ENCODE results near the gene CST8.

CST8 gene

DNA sequence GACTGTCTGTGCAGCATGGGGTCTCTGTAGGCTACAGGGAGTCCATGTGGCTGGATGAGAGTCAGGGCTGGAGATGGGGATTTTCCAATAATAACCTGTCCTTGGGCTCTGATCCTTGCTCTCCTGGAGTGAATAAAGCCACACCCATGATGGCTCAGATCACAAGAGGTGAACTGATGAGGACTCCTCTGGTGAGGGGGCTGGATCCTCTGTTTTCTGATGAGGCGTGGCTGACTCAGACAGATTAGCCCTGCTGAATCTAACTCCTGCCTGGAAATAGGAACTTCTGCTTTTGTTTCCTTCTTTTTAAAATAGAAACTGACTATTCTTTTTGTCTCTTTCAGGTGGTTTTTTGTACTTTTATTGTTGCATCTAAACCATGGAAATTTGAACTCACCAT, 50.4 kb downstream of the CST8 start:
- DNase-seq (ENCODE audit: low read depth): peak; percentile 74
- TF ChIP-seq CTCF (IDR thresholded peaks at IDR 0.05; ENCODE audit: insufficient read depth, low read depth, low read length, missing control alignments): no peak
- H3K4me3 ChIP-seq (ENCODE audit: low read length): no peak overlapping the region

GRCh38 chr20:23541776-23542175, 50.9 kb downstream of the CST8 start:
- TF ChIP-seq CTCF (IDR thresholded peaks at IDR 0.05; ENCODE audit: insufficient read depth, low read depth, low read length, missing control alignments): no peak
- H3K4me3 ChIP-seq (ENCODE audit: low read length): no peak overlapping the region
- no peak for DNase-seq (ENCODE audit: low read depth)

GRCh38 chr20:23542801-23543200, 51.9 kb downstream of the CST8 start:
- no peak for TF ChIP-seq CTCF (IDR thresholded peaks at IDR 0.05; ENCODE audit: insufficient read depth, low read depth, low read length, missing control alignments)
- DNase-seq (ENCODE audit: low read depth): no peak
- no peak overlapping the region for H3K4me3 ChIP-seq (ENCODE audit: low read length)

DNA sequence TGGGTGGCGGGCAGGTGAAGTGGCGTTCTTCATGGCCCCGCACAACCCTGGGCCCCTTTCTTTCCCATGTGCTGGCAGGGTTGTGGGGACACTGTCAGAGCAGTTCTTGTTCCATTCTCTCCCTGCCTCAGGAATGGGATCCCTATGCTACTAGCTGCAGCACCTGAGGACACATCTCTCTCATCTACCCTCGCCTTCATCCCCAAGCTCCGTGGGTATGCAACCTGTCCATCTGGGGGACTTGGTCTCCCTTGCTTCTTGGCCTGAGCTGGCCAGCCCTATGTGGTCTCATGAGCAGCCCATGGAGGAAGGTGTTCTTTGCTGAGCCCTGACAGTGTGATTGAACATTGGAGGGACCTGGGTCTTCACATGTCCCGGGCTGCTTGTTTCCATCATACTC, 53.2 kb downstream of the CST8 start:
- DNase-seq (ENCODE audit: low read depth): no peak
- no peak for TF ChIP-seq CTCF (IDR thresholded peaks at IDR 0.05; ENCODE audit: insufficient read depth, low read depth, low read length, missing control alignments)
- no peak overlapping the region for H3K4me3 ChIP-seq (ENCODE audit: low read length)

All from epithelial cell of esophagus (primary cell).